ENCODE results near the gene APIP. TPM values are rescaled to one million over a fixed set of nuclear protein-coding genes. Genes with fewer than 3 reads are reported as not detected.

Gene APIP
- total RNA-seq, 1 experiment from 2014 or later = 31.3 TPM

- Mint-ChIP-seq H3K9me3 (no peaks in the 10 kb centered on the region), H3K4me1 (peaks cover 3 to 4% of the 10 kb centered on the region in 2 experiments), H3K27me3 (ENCODE audit: low read depth) (no peaks in the 10 kb centered on the region), H3K36me3 (ENCODE audit: insufficient read depth in 1 of 3, low read depth in 3 of 3) (peaks cover 0 to 20% (median 2%) of the 10 kb centered on the region in 3 experiments; a peak in 5 of 7 replicates), H3K27ac (peak overlapping the region in 1 of 3 experiments; percentile 33; a peak in 2 of 7 replicates), H3K4me3 (no peak overlapping the region)
- no peak overlapping the region for H3T11ph ChIP-seq (ENCODE audit: low read length)
- no peak overlapping the region for H3K14ac ChIP-seq (ENCODE audit: insufficient read depth, low read length)
- H4K20me1 ChIP-seq (ENCODE audit: control insufficient read depth, insufficient read depth, insufficient read length) = no peaks in the 10 kb centered on the region
- H3K9ac ChIP-seq (ENCODE audit: extremely low read depth, insufficient read length, low read length) = no peak overlapping the region
- H4K5ac ChIP-seq (ENCODE audit: insufficient read length, low read depth, low read length) = no peak overlapping the region
- H2BK12ac ChIP-seq (ENCODE audit: insufficient read length, low read depth, low read length) = no peak overlapping the region
- H4K8ac ChIP-seq (replicated peaks; ENCODE audit: insufficient read length, low read depth, low read length) = no peak overlapping the region
- H3K4me1 ChIP-seq (ENCODE audit: insufficient read depth, low read length) = no peaks in the 10 kb centered on the region
- WGBS (ENCODE audit: extremely low coverage, insufficient read length, low lambda C conversion rate) = no CpG with 5 or more reads among the region's 5 CpGs
- H3K56ac ChIP-seq (ENCODE audit: insufficient read length, low read depth, low read length) = no peak overlapping the region
- no peak overlapping the region for H3K4ac ChIP-seq (ENCODE audit: low read depth, low read length)
- no peaks in the 10 kb centered on the region for H3K9me3 ChIP-seq (ENCODE audit: control insufficient read depth, low read depth, low read length)
- H3K4me2 ChIP-seq (ENCODE audit: insufficient read depth, insufficient read length, low read length) = no peak overlapping the region
- DNase-seq = no peak
- H2BK15ac ChIP-seq (ENCODE audit: low read depth, low read length) = no peak overlapping the region
- no peak overlapping the region for H2BK5ac ChIP-seq (ENCODE audit: insufficient read length, low read length)
- no peak overlapping the region for H3K18ac ChIP-seq (ENCODE audit: insufficient read length, low read depth, low read length)
- H3K23ac ChIP-seq (ENCODE audit: insufficient read length, low read depth, low read length) = no peak overlapping the region
- H3K79me2 ChIP-seq (ENCODE audit: insufficient read depth, low read length) = no peaks in the 10 kb centered on the region
- H3K79me1 ChIP-seq (ENCODE audit: insufficient read depth, low read depth, low read length, poor library complexity, severe bottlenecking) = no peaks in the 10 kb centered on the region
- H4K91ac ChIP-seq (ENCODE audit: insufficient read length, low read depth, low read length) = no peak overlapping the region
- H2AFZ ChIP-seq (ENCODE audit: low read length) = no peak overlapping the region
- no peaks in the 10 kb centered on the region for H3K27me3 ChIP-seq (ENCODE audit: insufficient read depth, low read length)
- H2BK120ac ChIP-seq (ENCODE audit: low read depth, low read length, poor library complexity, severe bottlenecking) = no peak overlapping the region
- H3K27ac ChIP-seq (ENCODE audit: insufficient read length, low read depth, low read length) = no peak overlapping the region
- H3K23me2 ChIP-seq (ENCODE audit: insufficient read length, low read depth, low read length, poor library complexity, severe bottlenecking) = no peaks in the 10 kb centered on the region
- TF ChIP-seq CTCF (conservative IDR thresholded peaks at IDR 0.05) = no peak
- no peak overlapping the region for H2BK20ac ChIP-seq (ENCODE audit: low read depth, low read length, poor library complexity, severe bottlenecking)
- no peak overlapping the region for H2AK5ac ChIP-seq (ENCODE audit: insufficient read length, low read length)
Measured at GRCh38 chr11:34957206-34957605, 41.0 kb upstream of the APIP start.
